Mesendoderm (in vitro differentiated cells): ENCODE results near the gene KLHL29.

Experiments
- DNase-seq: peaks from one replicate; pipeline ENCODE4 v3.0.0; 2013
- H2AK5ac ChIP-seq: 2 replicates; pipeline ENCODE4 v1.6.1; 2013; ENCODE audit warnings: low read length, inconsistent platforms
- H2BK120ac ChIP-seq: 2 replicates; pipeline ENCODE4 v1.6.1; 2013; ENCODE audit warnings: low read depth, mild to moderate bottlenecking, low read length, moderate library complexity, mixed read lengths
- H2BK15ac ChIP-seq: replicated peaks from 2 replicates; pipeline ENCODE4 v1.6.1; 2013; ENCODE audit warnings: low read depth, mild to moderate bottlenecking, moderate library complexity
- H2BK5ac ChIP-seq: 2 replicates; pipeline ENCODE4 v1.6.1; 2013; ENCODE audit warnings: low read length, inconsistent platforms
- H3K18ac ChIP-seq: 2 replicates; pipeline ENCODE4 v1.6.1; 2013; ENCODE audit warnings: mild to moderate bottlenecking, low read length, mixed read lengths
- H3K23ac ChIP-seq: one replicate; pipeline ENCODE4 v1.6.1; 2013; ENCODE audit warnings: low read length
- H3K27ac ChIP-seq: 2 replicates; pipeline ENCODE4 v1.5.1; 2013; ENCODE audit warnings: low read depth, mild to moderate bottlenecking, inconsistent platforms, low read length, moderate library complexity
- H3K27me3 ChIP-seq: 2 replicates; pipeline ENCODE4 v1.6.1; 2013; ENCODE audit warnings: low read length, control low read depth, mild to moderate bottlenecking, inconsistent platforms; ENCODE audit not compliant: insufficient read depth, poor library complexity
- H3K36me3 ChIP-seq: 2 replicates; pipeline ENCODE4 v1.6.1; 2013; ENCODE audit warnings: low read length, inconsistent platforms; ENCODE audit not compliant: control insufficient read depth, insufficient read depth
- H3K4ac ChIP-seq: one replicate; pipeline ENCODE4 v1.6.1; 2013; ENCODE audit warnings: low read depth, mild to moderate bottlenecking, low read length, moderate library complexity
- H3K4me1 ChIP-seq: 2 replicates; pipeline ENCODE4 v1.6.1; 2013; ENCODE audit warnings: low read depth, low read length, inconsistent platforms; ENCODE audit not compliant: control insufficient read depth
- H3K4me2 ChIP-seq: 2 replicates; pipeline ENCODE4 v1.6.1; 2013; ENCODE audit warnings: low read length
- H3K4me3 ChIP-seq: 2 replicates; pipeline ENCODE4 v1.5.1; 2013; ENCODE audit warnings: mild to moderate bottlenecking, low read length
- H3K56ac ChIP-seq: one replicate; pipeline ENCODE4 v1.6.1; 2013; ENCODE audit warnings: low read length
- H3K79me1 ChIP-seq: 2 replicates; pipeline ENCODE4 v1.6.1; 2013; ENCODE audit warnings: low read length, inconsistent platforms
- H3K79me2 ChIP-seq: 2 replicates; pipeline ENCODE4 v1.6.1; 2013; ENCODE audit warnings: mild to moderate bottlenecking, low read length; ENCODE audit not compliant: control insufficient read depth, insufficient read depth
- H3K9ac ChIP-seq: 2 replicates; pipeline ENCODE4 v1.6.1; 2013; ENCODE audit warnings: low read length, inconsistent platforms
- H4K5ac ChIP-seq: one replicate; pipeline ENCODE4 v1.6.1; 2013; ENCODE audit warnings: low read length
- H4K8ac ChIP-seq: one replicate; pipeline ENCODE4 v1.6.1; 2013; ENCODE audit warnings: low read depth, mild to moderate bottlenecking, control low read depth, low read length, moderate library complexity
- WGBS: extraction: QIAGEN DNeasy Blood & Tissue Kit; methylation state at CpG from one replicate; pipeline ENCODE4 v1.1.7; 2013; ENCODE audit warnings: low lambda C conversion rate, missing lambda C conversion rate; ENCODE audit not compliant: insufficient coverage; ENCODE audit errors: extremely low coverage; 5-methylcytosine and 5-hydroxymethylcytosine counted together

Gene KLHL29

DNA sequence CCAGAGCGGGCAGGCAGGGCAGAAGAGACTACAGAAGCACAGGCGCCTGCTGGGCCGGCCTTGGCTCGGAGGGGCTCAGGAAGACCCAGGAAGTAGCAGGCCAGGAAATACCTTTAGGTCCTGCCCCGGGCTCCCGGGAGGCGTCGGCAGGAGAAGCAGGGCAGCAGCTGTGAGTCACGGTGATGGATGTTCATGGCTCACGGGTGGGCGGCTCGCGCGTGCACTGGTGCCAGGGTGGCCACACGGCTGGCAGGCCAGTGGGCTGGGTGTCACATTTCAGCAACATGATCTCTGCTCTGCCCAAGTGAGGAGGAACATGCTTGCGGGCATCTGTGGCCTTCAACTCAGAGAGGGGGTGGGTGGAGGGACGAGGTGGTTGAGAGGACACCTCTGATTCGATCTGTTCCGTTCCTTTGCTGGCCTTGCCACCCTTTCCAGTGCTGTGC lies 139.3 kb downstream of the KLHL29 start:
- no peaks in the 10 kb centered on the region for H3K27me3 ChIP-seq
- no peaks in the 10 kb centered on the region for H3K36me3 ChIP-seq
- no peak overlapping the region for H3K56ac ChIP-seq
- H3K18ac ChIP-seq, result no peak overlapping the region
- no peak for DNase-seq
- H2BK15ac ChIP-seq, result no peak overlapping the region
- no peak overlapping the region for H2BK5ac ChIP-seq
- H3K79me2 ChIP-seq, result no peaks in the 10 kb centered on the region
- no peaks in the 10 kb centered on the region for H3K4me1 ChIP-seq
- no peak overlapping the region for H3K4me2 ChIP-seq
- H3K79me1 ChIP-seq, result no peaks in the 10 kb centered on the region
- no peak overlapping the region for H4K8ac ChIP-seq
- no peak overlapping the region for H2AK5ac ChIP-seq
- H3K4me3 ChIP-seq, result no peak overlapping the region
- WGBS, result no CpG with 5 or more reads among the region's 19 CpGs
- H3K23ac ChIP-seq, result no peak overlapping the region
- H3K27ac ChIP-seq, result no peak overlapping the region
- no peak overlapping the region for H3K9ac ChIP-seq
- H3K4ac ChIP-seq, result no peak overlapping the region
- H4K5ac ChIP-seq, result no peak overlapping the region
- H2BK120ac ChIP-seq, result no peak overlapping the region

DNA sequence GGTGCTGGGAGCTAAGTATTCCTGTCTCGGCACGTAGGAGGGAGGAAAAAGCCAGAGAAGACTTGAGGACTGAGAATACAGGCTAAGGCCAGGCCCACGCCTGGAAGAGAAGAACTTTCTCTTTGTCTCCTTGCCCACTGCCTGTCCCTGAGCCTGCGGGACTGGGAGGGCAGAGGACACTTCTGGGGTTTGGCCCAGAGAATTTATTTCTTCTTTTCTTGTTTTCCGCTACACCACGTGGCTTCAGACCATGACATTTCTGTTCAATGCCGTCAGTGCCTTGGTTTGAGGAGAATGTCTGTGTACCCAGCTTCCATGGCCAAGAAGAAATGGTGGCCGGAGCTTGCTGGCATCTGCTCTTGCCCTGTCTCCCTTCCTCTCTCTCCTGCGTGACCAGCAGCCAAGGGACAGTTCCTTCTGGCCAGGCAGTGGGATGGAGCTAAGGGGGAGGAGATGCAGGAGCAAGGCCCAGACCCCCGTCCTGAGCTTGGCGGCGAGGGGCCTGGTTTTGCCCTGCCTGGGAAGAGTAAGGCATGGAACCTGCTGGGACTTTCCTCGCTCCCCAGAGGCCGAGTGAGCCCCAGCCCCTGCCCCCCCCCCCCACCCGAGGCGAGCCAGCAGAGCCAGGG lies 140.3 kb downstream of the KLHL29 start:
- Histone ChIP-seq H3K4me3 (no peak overlapping the region), H3K56ac (no peak overlapping the region), H4K5ac (no peak overlapping the region), H3K27ac (no peak overlapping the region), H3K18ac (no peak overlapping the region), H3K23ac (no peak overlapping the region), H3K4me1 (no peaks in the 10 kb centered on the region), H2BK5ac (no peak overlapping the region), H3K79me1 (no peaks in the 10 kb centered on the region), H3K36me3 (no peaks in the 10 kb centered on the region), H3K27me3 (no peaks in the 10 kb centered on the region), H2BK15ac (no peak overlapping the region), H2AK5ac (no peak overlapping the region), H3K9ac (no peak overlapping the region), H3K4me2 (no peak overlapping the region), H3K4ac (no peak overlapping the region), H2BK120ac (no peak overlapping the region), H3K79me2 (no peaks in the 10 kb centered on the region), H4K8ac (no peak overlapping the region)
- WGBS, result no CpG with 5 or more reads among the region's 16 CpGs
- DNase-seq, result no peak

DNA sequence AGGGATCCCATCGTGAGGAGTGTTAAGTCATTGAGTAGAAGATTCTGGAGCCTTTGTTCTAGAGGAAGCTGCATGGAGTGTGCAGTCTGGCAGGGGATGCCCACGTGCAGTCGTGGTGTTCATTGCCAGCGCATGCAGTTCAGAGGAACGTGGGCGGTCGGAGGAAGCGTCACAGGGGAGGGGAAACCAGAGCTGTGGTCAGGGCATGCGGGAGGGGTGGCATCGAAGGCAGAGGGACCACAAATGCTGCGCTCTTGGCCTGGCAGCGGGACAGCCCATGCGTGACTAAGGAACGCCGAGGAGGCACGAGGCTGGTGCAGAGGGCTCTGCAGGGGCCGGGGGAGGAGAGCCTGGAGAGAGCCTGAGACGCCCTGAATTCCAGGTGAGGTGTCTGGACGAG lies 141.1 kb downstream of the KLHL29 start:
- no peak overlapping the region for H2BK5ac ChIP-seq
- no peak overlapping the region for H3K9ac ChIP-seq
- H3K4me3 ChIP-seq, result no peak overlapping the region
- H2AK5ac ChIP-seq, result no peak overlapping the region
- no peak overlapping the region for H4K5ac ChIP-seq
- H4K8ac ChIP-seq, result no peak overlapping the region
- H3K36me3 ChIP-seq, result no peaks in the 10 kb centered on the region
- no peaks in the 10 kb centered on the region for H3K27me3 ChIP-seq
- H3K4me1 ChIP-seq, result no peaks in the 10 kb centered on the region
- H3K79me1 ChIP-seq, result no peaks in the 10 kb centered on the region
- H3K27ac ChIP-seq, result no peak overlapping the region
- H3K18ac ChIP-seq, result no peak overlapping the region
- no peak overlapping the region for H3K4ac ChIP-seq
- H3K56ac ChIP-seq, result no peak overlapping the region
- no peak overlapping the region for H3K23ac ChIP-seq
- H3K4me2 ChIP-seq, result no peak overlapping the region
- no peak overlapping the region for H2BK15ac ChIP-seq
- no peak for DNase-seq
- no CpG with 5 or more reads among the region's 19 CpGs for WGBS
- H2BK120ac ChIP-seq, result no peak overlapping the region
- H3K79me2 ChIP-seq, result no peaks in the 10 kb centered on the region

DNA sequence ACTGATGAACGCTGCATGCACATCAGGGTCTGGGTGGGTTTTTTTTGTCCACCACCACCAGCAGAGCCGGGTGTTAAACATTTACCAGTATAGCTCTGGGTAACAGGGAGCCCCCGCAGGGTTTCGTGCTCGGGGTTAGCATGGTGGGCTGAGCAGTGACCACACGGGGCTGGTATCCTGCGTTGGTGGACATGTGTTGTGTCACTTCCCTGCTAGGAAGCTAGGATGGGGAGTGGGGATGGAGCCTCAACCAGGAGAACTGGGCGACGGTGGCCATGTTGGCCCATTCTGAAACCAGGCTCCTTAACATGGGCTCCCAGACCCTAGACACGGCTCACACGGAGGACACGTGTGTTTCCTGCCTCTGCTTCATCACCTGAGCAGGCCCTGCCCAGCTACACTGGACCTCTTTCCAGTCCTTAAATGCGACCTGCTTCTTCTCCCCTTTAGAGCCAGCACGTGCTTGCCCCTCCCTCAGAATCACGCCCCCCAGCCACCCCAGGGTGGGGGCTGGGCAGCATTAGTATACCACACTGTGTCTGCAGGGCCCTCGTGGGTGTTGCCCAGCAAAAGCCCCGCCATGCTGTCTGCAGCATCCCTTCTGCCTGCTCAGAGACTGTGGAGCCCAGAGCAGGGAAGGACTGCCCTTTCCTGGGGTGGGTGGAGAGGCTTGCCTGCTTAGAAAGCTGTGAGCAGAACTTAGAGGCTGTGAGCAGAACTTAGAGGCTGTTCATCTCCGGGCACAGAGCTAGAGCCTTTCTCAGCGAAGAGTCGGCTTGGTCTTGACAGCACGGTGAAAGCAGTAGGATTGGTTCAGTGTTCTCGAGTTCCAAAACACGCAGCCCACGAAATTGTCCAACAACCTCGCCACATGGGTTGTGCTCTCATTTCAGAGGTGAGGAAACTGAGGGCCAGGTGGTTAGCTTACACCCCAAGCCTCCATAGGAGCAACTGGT lies 142.1 kb downstream of the KLHL29 start:
- no peak overlapping the region for H2BK15ac ChIP-seq
- H4K5ac ChIP-seq, result no peak overlapping the region
- no peak overlapping the region for H3K4me3 ChIP-seq
- H2BK5ac ChIP-seq, result no peak overlapping the region
- no peak overlapping the region for H4K8ac ChIP-seq
- H3K56ac ChIP-seq, result no peak overlapping the region
- H3K4me1 ChIP-seq, result no peaks in the 10 kb centered on the region
- no peaks in the 10 kb centered on the region for H3K27me3 ChIP-seq
- H3K79me1 ChIP-seq, result no peaks in the 10 kb centered on the region
- no peak for DNase-seq
- H3K23ac ChIP-seq, result no peak overlapping the region
- no CpG with 5 or more reads among the region's 25 CpGs for WGBS
- no peak overlapping the region for H3K18ac ChIP-seq
- no peak overlapping the region for H3K9ac ChIP-seq
- no peak overlapping the region for H3K4me2 ChIP-seq
- H2AK5ac ChIP-seq, result no peak overlapping the region
- H3K4ac ChIP-seq, result no peak overlapping the region
- H3K79me2 ChIP-seq, result no peaks in the 10 kb centered on the region
- no peak overlapping the region for H3K27ac ChIP-seq
- no peaks in the 10 kb centered on the region for H3K36me3 ChIP-seq
- H2BK120ac ChIP-seq, result no peak overlapping the region

DNA sequence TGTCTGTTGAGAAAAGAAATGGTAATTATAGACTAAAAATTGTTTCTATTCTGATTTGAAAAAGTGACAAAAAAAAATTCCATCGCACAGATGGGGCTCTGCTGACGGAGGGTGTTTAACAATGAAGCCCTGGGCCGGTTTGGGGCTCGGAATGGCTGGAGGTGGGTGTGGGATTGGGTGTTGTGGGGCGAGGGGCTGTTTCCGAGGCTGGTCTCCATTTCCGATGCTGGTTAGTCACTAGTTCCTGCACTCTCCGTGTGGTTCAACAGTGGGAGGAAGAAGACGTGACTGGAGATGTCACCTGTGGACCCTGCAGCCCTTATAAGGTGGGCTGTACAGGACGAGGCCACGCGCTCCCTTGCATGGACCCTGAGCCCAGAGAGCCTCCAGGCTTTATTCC lies 143.2 kb downstream of the KLHL29 start:
- H4K5ac ChIP-seq, result no peak overlapping the region
- H3K36me3 ChIP-seq, result no peaks in the 10 kb centered on the region
- H3K27me3 ChIP-seq, result no peaks in the 10 kb centered on the region
- no peak overlapping the region for H3K18ac ChIP-seq
- H3K4ac ChIP-seq, result no peak overlapping the region
- H2BK5ac ChIP-seq, result no peak overlapping the region
- H3K4me2 ChIP-seq, result no peak overlapping the region
- H2BK120ac ChIP-seq, result no peak overlapping the region
- no peak overlapping the region for H3K9ac ChIP-seq
- no peak overlapping the region for H4K8ac ChIP-seq
- no peak overlapping the region for H3K56ac ChIP-seq
- H3K4me1 ChIP-seq, result peaks cover 5% of the 10 kb centered on the region
- H3K4me3 ChIP-seq, result no peak overlapping the region
- no peak overlapping the region for H2BK15ac ChIP-seq
- H3K23ac ChIP-seq, result no peak overlapping the region
- H3K79me1 ChIP-seq, result no peaks in the 10 kb centered on the region
- DNase-seq, result no peak
- no peak overlapping the region for H2AK5ac ChIP-seq
- no peak overlapping the region for H3K27ac ChIP-seq
- WGBS, result no CpG with 5 or more reads among the region's 12 CpGs
- H3K79me2 ChIP-seq, result no peaks in the 10 kb centered on the region
